ENCODE measurements around the gene KDM5B.
A peak's percentile ranks its signal among the peaks of the same experiment; 100 is the strongest.

DNA sequence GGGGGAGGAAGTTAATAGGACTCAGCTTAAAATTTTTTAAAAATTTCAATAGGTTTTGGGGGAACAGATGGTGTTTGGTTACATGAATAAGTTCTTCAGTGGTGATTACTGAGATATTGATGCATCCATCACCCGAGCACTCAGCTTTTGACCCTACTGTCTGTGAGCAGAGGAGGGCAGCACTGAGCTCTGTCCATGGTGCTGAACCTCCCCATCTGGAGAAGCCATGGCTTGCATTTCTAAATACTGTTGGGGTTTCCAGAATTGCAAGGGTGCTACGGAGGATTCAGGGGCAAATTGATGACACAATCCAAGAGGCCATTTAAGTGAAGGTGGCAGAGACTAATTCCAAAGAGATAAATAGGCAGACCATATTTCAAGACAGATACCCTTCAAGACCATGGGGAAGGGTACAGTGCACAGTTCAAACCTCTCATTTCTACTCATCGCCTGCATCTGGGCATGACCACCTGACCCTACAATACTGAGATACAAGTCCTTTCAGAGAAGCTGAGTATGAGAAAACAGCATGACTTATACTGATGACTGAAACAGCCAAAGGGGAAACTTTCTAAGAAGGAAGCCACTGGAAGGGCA, 115.2 kb downstream of the KDM5B start:
- TF ChIP-seq, protein P1, sequence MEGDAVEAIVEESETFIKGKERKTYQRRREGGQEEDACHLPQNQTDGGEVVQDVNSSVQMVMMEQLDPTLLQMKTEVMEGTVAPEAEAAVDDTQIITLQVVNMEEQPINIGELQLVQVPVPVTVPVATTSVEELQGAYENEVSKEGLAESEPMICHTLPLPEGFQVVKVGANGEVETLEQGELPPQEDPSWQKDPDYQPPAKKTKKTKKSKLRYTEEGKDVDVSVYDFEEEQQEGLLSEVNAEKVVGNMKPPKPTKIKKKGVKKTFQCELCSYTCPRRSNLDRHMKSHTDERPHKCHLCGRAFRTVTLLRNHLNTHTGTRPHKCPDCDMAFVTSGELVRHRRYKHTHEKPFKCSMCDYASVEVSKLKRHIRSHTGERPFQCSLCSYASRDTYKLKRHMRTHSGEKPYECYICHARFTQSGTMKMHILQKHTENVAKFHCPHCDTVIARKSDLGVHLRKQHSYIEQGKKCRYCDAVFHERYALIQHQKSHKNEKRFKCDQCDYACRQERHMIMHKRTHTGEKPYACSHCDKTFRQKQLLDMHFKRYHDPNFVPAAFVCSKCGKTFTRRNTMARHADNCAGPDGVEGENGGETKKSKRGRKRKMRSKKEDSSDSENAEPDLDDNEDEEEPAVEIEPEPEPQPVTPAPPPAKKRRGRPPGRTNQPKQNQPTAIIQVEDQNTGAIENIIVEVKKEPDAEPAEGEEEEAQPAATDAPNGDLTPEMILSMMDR (IDR thresholded peaks at IDR 0.05; ENCODE audit: poor library complexity) = peak; percentile 21
- TF ChIP-seq EZH2 (IDR thresholded peaks at IDR 0.05; ENCODE audit: borderline replicate concordance) = no peak

Data from hepatocyte (in vitro differentiated cells).